HG03469 (cell line): Measurements from ENCODE around the gene TRAK1.

ENCODE experiments used
- ATAC-seq: cut with Tn5 transposase; IDR thresholded peaks from one replicate; pipeline ENCODE4 v1.9.1; 2021; ENCODE audit warnings: mild to moderate bottlenecking, moderate library complexity, moderate number of reproducible peaks; ENCODE audit not compliant: unreplicated experiment

The TRAK1 gene

DNA sequence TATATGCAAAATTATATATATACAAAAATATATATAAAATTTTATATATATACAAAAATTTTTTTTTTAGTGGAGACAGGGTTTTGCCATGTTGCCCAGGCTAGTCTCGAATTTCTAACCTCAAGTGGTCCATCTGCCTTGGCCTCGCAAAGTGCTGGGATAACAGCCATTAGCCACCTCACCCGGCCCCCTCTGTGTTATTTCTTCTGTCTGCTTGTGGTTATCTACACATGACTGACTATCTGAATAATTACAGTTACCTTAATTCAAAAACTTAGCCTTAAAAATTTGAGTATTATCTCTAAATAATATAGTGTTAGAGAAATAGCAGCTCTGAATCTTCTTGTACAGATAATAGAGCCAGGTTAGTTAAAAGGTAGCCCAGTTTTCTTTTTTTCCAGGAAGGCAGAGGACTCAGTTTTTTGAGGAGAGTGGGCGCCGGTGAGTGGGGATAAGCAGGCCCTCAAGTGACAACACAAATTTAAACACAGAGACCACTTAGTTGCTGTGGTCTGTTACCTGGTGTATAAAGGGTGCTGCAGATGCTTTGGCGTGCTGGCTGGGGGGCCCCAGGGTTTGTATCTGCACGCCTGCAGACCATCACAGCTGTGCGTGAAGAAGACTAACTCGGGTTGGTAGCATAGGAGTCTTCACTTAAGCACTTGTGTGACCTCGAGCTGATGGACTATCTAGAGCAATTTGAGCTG is 83.7 kb downstream of the TRAK1 start:
- ATAC-seq = no peak

GRCh38 chr3:42175386-42176240 is 84.5 kb downstream of the TRAK1 start:
- no peak for ATAC-seq

DNA sequence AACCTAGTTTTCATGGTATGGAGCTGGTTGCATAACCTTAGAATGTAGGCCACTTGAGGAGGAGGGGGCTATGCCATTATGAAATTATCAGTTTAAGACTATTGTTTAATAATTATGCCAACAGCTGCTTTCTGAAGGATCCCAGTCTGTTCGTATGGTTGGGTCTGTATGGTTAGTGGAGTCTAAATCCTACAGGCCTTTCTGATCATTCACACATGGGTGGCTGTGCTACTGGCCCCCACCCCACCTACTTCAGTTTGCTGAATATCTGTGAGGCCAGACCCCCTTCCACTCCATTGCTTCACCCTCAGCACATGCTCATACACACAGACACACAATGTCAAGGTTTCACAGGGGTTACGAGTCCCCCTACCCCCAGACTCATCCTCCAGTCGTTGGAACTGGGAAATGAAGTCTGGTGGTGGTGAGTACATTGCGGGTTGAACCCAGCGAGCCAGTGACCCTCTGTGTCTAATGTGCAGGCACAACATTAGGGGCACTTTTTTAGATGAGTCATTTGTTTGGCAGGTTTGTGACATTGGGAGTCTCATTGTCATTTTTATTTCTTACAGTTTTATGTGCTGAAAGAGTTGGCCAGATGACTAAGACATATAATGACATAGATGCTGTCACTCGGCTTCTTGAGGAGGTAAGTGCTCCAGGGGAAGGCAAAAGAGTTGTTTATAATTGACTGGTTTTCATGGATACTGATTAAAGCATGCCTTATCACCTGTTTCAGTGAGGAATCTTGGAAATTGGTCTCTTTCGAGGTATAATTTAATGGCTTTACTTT is 85.3 kb downstream of the TRAK1 start:
- no peak for ATAC-seq

- no peak for ATAC-seq
Observed at GRCh38 chr3:42177068-42177800, 86.1 kb downstream of the TRAK1 start.

DNA sequence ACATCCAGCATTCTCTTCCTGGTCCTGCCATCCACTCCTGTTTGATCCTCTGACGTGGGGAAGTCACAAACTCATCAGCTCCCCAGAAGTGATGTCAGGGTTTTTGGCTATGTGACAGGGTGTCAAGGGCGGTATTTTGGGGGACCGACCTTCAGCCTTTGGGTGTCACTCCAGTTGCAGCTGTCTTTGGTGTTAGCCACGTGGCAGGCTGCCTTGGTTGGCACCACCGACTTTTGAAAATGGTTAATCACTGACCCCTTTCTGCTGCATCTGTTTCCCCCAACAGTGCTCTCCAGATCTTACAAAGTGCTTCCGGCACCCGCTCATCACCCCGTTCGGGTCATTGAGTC is 86.6 kb downstream of the TRAK1 start:
- ATAC-seq = no peak

- ATAC-seq = no peak
Observed at GRCh38 chr3:42179110-42179725, 88.1 kb downstream of the TRAK1 start.

DNA sequence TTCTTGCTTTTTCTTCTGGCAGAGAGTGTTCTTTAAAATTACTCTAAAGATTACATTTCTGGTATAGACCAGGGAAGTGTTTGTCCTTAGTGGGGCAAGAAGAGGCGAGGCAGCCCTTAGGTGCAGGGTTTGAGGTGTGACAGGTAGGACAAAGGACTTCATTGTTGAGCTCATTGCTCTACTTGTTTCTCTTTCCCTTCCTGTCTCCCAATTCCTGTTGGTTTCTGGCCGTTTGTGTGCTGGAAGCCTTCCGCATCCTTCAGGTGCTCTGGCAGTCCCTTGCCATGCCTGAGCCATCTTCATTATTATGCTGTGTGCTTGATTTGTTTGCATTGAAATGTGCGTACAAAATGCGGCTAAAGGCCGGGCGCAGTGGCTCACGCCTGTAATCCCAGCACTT is 89.7 kb downstream of the TRAK1 start:
- no peak for ATAC-seq

- ATAC-seq = no peak
Observed at GRCh38 chr3:42182555-42182954, 91.4 kb downstream of the TRAK1 start.

- ATAC-seq = no peak
Observed at GRCh38 chr3:42183991-42184632, 93.0 kb downstream of the TRAK1 start.

DNA sequence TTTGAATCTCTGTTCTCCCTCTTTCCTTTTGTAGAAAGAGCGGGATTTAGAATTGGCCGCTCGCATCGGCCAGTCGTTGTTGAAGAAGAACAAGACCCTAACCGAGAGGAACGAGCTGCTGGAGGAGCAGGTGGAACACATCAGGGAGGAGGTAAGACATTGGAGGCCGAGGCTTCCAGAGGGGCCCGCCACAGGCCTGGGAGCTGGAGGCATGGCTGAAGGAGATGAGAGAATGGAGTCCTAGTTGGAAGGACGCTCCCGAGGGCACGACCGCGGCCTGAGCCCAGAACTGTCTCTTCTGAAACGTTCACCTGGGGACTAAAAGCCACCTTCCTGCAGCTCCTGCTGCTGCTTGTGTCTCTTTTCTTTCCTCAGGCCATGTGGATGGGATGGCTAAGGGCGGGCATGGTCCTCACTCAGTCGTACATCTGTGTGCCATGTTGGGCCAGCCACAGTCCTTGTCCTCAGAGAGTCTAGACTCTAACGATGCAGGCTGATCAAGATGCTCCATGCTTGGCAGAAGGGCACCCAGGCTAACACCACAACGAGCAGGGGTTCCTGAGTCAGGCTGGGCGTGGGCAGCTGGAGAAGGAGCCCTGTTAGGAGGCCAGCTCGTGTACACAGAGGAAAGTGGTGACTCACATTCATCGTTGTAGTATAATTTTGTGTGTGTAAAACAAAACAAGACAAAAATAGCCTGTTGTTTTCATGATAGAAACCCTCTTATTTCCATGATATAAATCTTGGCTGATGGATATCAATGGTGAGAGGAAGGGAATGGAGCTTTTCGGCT is 93.7 kb downstream of the TRAK1 start:
- ATAC-seq = no peak

GRCh38 chr3:42187936-42188335 is 96.8 kb downstream of the TRAK1 start:
- no peak for ATAC-seq

DNA sequence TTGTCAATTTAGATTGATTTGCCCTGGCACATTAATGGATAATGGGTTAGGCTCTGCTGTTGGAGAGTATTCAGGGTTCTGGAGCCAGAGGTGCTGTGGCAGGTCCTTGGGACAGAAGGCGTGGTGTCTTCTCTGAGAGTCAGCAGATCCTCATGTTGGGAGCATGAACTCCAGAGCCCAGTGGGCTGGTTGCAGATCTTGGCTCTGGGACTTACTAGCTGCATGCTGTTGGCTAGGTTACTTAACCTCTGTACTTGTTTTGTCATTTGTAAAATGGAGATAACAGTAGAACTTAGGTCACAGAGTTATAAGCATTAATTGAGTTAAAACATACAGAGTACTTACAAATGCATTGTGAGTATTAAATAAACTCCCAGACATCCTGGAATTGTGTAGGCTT is 97.2 kb downstream of the TRAK1 start:
- no peak for ATAC-seq

DNA sequence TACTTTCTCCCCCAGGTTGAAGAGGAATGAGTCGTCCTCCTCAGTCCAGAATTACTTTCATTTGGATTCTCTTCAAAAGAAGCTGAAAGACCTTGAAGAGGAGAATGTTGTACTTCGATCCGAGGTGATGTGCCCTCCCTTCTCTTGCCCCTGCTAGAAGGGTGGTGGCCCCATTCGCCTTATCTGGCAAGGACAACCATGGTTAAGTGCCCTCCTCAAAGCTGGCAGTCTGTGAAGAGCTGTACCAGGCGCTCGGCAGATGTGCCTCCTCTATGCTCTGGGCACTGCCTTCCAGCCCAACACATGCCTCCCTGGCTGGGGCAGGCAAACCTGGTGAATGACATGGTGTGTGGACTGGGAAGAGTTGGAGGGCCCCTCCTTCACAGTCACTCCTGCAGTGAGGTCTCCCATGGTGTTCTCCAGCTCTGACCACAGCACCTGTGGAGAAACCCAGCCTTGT is 97.9 kb downstream of the TRAK1 start:
- no peak for ATAC-seq

DNA sequence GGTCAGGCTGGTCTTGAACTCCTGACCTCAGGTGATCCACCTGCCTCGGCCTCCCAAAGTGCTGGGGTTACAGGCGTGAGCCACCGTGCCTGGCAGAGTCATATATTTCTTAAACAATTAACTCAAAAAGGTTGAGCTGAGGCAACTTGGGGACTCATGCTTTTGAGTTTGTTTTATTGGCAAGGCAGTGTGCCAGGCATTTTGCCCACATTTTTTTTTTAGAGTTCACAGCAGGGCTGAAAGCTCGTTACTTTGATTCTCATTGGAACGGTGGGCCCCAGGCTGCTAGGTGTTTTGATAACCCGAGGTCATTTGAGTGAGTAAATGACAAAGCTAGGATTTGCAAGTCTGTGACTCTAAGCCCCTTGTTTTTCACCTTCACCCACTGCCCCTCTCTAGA is 98.6 kb downstream of the TRAK1 start:
- ATAC-seq = no peak

DNA sequence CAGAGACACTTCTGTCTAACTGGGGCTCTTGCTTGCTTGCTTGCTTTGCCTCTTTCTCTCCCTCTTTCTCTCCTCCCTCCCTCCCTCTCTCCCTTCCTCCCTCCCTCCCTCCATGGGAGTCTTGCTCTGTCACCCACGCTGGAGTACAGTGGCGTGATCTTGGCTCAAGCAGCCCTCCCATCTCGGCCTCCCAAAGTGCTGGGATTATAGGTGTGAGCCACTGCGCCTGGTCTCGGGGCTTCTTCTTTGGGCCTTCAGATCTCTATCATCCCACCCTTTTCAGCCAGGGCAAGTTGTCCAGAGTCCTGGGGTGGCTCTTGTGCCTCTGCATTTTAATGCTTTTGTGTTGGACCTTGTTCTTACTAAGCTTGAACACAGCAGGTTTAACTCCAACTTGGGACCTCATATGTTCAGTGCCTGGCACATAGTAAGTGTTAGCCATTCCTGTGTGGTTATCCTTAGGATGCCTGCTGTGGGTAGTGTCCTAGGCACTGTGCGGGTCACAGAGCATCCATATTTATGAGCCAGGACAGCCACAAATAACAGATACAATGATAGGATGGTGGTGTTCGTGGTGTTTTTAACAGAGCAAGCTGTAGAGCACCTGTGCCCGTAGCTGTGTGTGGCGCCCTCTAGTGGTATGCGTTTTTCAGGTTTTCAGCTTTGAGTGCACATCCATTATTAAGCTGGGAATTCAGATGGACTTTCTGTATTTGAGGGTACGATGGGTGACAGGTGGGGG is 99.7 kb downstream of the TRAK1 start:
- no peak for ATAC-seq

GRCh38 chr3:42191443-42191747 is 100.2 kb downstream of the TRAK1 start:
- ATAC-seq = no peak

DNA sequence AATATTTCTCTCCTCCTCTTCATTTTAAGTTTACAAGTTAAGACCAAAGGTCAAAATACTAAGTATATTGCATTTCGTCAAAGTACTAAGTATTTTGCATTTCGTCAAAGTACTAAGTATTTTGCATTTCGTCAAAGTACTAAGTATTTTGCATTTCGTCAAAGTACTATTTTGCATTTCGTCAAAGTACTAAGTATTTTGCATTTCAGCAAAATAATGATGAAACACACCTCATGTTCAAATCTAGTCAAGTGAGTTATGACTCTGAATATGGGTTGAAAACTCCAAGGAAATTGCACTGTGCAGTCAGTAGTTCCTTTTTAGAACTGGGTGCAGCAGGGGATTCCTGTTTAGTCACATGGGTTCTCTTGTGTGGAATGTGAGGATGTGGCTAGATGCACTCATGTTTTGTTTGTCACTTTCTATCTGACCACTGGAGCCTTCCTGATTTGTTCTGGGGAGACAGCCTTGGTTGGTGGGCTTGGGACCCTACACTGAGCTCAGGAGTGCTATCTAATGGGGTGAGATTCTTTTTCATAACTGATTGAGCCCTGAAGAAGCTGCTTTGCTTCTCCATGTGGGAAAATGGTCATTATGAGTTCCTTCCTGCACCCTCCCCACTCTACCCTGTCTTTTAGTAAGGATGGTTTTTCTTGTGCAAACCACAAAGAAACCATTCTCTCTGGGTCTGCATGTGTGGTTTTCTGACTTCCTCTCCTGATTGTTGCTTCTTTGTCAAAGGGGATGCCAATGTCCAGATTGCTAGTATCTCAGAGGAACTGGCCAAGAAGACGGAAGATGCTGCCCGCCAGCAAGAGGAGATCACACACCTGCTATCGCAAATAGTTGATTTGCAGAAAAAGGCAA is 101.4 kb downstream of the TRAK1 start:
- ATAC-seq = no peak
